SK-N-SH (cell line): ENCODE measurements around the gene CCHCR1. TPM values are rescaled to one million over a fixed set of nuclear protein-coding genes. Genes with fewer than 3 reads are reported as not detected.
A peak's percentile ranks its signal among the peaks of the same experiment; 100 is the strongest.

ENCODE experiments used
- CTCF ChIA-PET: fragments of 300-600, 350-600 bp; formaldehyde crosslinking; extraction: SDS; loops from one replicate; lab custom pipeline; 2021; lab: Yijun Ruan, JAX
- POLR2A ChIA-PET: fragments of 350-600 bp; sonication (Branson Sonifier 250); formaldehyde crosslinking; extraction: SDS; loops from one replicate; lab custom pipeline; 2020; ENCODE audit warnings: antibody characterized with exemption, inconsistent platforms; lab: Yijun Ruan, JAX
- DNase-seq: peaks from one replicate; pipeline ENCODE4 v3.0.0; 2012
- H2AFZ ChIP-seq: fragments of 200-600 bp; sonication (generic); 2 replicates; pipeline ENCODE4 v1.8.1; 2016; ENCODE audit warnings: antibody characterized with exemption, mild to moderate bottlenecking, low read depth
- H3F3A ChIP-seq: fragments of 200-600 bp; sonication (generic); replicated peaks from 2 replicates; pipeline ENCODE3; 2016; ENCODE audit warnings: antibody characterized with exemption, mild to moderate bottlenecking; ENCODE audit not compliant: insufficient read depth
- H3K27ac ChIP-seq, 2 experiments: fragments of 200-500 bp in 1 of 2; fragments of 200-600 bp in 1 of 2; sonication (Bioruptor generic) in 1 of 2; sonication (generic), shearing (Covaris generic) in 1 of 2; 2 replicates each; pipeline versions ENCODE4 v1.5.1 to v1.6.1; 2014 to 2016; ENCODE audit warnings: low read depth in 2 of 2, inconsistent platforms in 1 of 2, low read length in 1 of 2, mild to moderate bottlenecking in 1 of 2, mixed read lengths in 1 of 2
- H3K27me3 ChIP-seq: fragments of 200-600 bp; sonication (generic), shearing (Covaris generic); 2 replicates; pipeline ENCODE4 v1.6.1; 2016; ENCODE audit warnings: mixed run types; ENCODE audit not compliant: insufficient read depth
- H3K36me3 ChIP-seq, 2 experiments: fragments of 200-500 bp in 1 of 2; fragments of 200-600 bp in 1 of 2; sonication (Bioruptor generic) in 1 of 2; sonication (generic) in 1 of 2; replicated peaks in 1 of 2; 2 replicates each; pipeline versions ENCODE3 to v1.5.1; 2014 to 2016; ENCODE audit warnings: low read length in 1 of 2, mild to moderate bottlenecking in 1 of 2; ENCODE audit not compliant: insufficient read depth in 2 of 2, control insufficient read depth in 1 of 2
- H3K4me1 ChIP-seq, 2 experiments: fragments of 200-500 bp in 1 of 2; fragments of 200-600 bp in 1 of 2; sonication (Bioruptor generic) in 1 of 2; sonication (generic), shearing (Covaris generic) in 1 of 2; 2 replicates each; pipeline versions ENCODE4 v1.5.1 to v1.6.1; 2014 to 2016; ENCODE audit warnings: low read depth in 1 of 2, low read length in 1 of 2, mixed run types in 1 of 2; ENCODE audit not compliant: insufficient read depth in 2 of 2, control insufficient read depth in 1 of 2
- H3K4me2 ChIP-seq: fragments of 200-600 bp; sonication (generic), shearing (Covaris generic); 2 replicates; pipeline ENCODE4 v1.6.1; 2017; ENCODE audit warnings: mixed run types
- H3K4me3 ChIP-seq, 2 experiments: fragments of 200-500 bp in 1 of 2; fragments of 200-600 bp in 1 of 2; sonication (Bioruptor generic) in 1 of 2; sonication (generic), shearing (Covaris generic) in 1 of 2; 2 replicates each; pipeline versions ENCODE4 v1.5.1 to v1.8.1; 2014 to 2016; ENCODE audit warnings: low read depth in 2 of 2, inconsistent platforms in 1 of 2, low read length in 1 of 2, mild to moderate bottlenecking in 1 of 2, mixed read lengths in 1 of 2, moderate library complexity in 1 of 2
- H3K79me2 ChIP-seq: fragments of 200-600 bp; sonication (generic); 2 replicates; pipeline ENCODE4 v1.8.1; 2017; ENCODE audit warnings: mild to moderate bottlenecking; ENCODE audit not compliant: insufficient read depth
- H3K9ac ChIP-seq: fragments of 200-600 bp; sonication (generic); 2 replicates; pipeline ENCODE4 v1.6.1; 2017; ENCODE audit warnings: mixed run types
- H3K9me2 ChIP-seq: fragments of 200-600 bp; sonication (generic); 2 replicates; pipeline ENCODE4 v1.6.1; 2017; ENCODE audit warnings: mixed run types
- H3K9me3 ChIP-seq: fragments of 200-600 bp; sonication (generic); 2 replicates; pipeline ENCODE4 v1.6.1; 2017; ENCODE audit warnings: mixed run types, mild to moderate bottlenecking, moderate library complexity
- H4K20me1 ChIP-seq: fragments of 200-600 bp; sonication (generic); 2 replicates; pipeline ENCODE4 v1.6.1; 2017; ENCODE audit warnings: mild to moderate bottlenecking, mixed run types; ENCODE audit not compliant: insufficient read depth
- EZH2phosphoT487 ChIP-seq: fragments of 200-600 bp; sonication (generic); IDR thresholded peaks from 2 replicates; pipeline ENCODE4 v1.6.1; 2017; ENCODE audit warnings: low read depth, mixed run types, mild to moderate bottlenecking, antibody characterized with exemption, moderate library complexity, borderline replicate concordance
- PBX3 ChIP-seq: IDR thresholded peaks from 2 replicates; pipeline ENCODE4; 2012
- RFX5 ChIP-seq: IDR thresholded peaks from 2 replicates; pipeline ENCODE4 v1.6.1; 2012; ENCODE audit warnings: mild to moderate bottlenecking, improper control_type of control experiment, low read length
- SIN3A ChIP-seq: IDR thresholded peaks from 2 replicates; pipeline ENCODE4 v1.6.1; 2012; ENCODE audit warnings: low read depth, mild to moderate bottlenecking, low read length, moderate library complexity, borderline replicate concordance
- YY1 ChIP-seq: IDR thresholded peaks from 2 replicates; pipeline ENCODE4 v1.4.0; 2012; ENCODE audit warnings: low read depth, mild to moderate bottlenecking
- WGBS: methylation state at CpG from one replicate; pipeline ENCODE4 v1.1.6; 2017; ENCODE audit warnings: low lambda C conversion rate; 5-methylcytosine and 5-hydroxymethylcytosine counted together
- polyA plus RNA-seq, 3 experiments: library from polyadenylated mRNA; depleted of rRNA; stranded (reverse); fragments of >200 nt; gene quantifications; 2 replicates each; pipeline ENCODE4 v1.2.3, GENCODE V29; 2012
- TF ChIP-seq, protein P1 (sequence below): IDR thresholded peaks from 2 replicates; pipeline ENCODE4 v1.6.1; 2012; ENCODE audit warnings: mild to moderate bottlenecking, low read depth, low read length, moderate library complexity
- TF ChIP-seq, protein P2 (sequence below): fragments of 200-600 bp; sonication (generic); IDR thresholded peaks from 2 replicates; pipeline ENCODE4 v1.6.1; 2017; ENCODE audit warnings: antibody characterized with exemption, mild to moderate bottlenecking, moderate library complexity

Gene CCHCR1
- polyA plus RNA-seq, 1 of the 3 experiments (the other 2 are of a cell fraction): 18.7 TPM

- CTCF ChIA-PET: no interaction called here
- WGBS: 57% methylated on average over 4 of the region's 4 CpGs
Observed at GRCh38 chr6:31179042-31179386, 21.4 kb upstream of the CCHCR1 start.

More at GRCh38 chr6:31179042-31179386, 21.4 kb upstream of the CCHCR1 start:
- Histone ChIP-seq H3K4me1 (no peaks in the 10 kb centered on the region), H3F3A (no peaks in the 10 kb centered on the region), H3K27ac (no peak overlapping the region), H3K9me3 (no peaks in the 10 kb centered on the region), H4K20me1 (no peaks in the 10 kb centered on the region), H3K79me2 (no peaks in the 10 kb centered on the region), H3K9ac (no peak overlapping the region), H3K27me3 (no peaks in the 10 kb centered on the region), H3K4me2 (no peak overlapping the region), H3K4me3 (no peak overlapping the region), H2AFZ (peak overlapping the region; percentile 63; the same call in 1 of the 2 replicates), H3K9me2 (no peaks in the 10 kb centered on the region), H3K36me3 (no peaks in the 10 kb centered on the region)
- TF ChIP-seq YY1: no peak
- TF ChIP-seq, protein P1, sequence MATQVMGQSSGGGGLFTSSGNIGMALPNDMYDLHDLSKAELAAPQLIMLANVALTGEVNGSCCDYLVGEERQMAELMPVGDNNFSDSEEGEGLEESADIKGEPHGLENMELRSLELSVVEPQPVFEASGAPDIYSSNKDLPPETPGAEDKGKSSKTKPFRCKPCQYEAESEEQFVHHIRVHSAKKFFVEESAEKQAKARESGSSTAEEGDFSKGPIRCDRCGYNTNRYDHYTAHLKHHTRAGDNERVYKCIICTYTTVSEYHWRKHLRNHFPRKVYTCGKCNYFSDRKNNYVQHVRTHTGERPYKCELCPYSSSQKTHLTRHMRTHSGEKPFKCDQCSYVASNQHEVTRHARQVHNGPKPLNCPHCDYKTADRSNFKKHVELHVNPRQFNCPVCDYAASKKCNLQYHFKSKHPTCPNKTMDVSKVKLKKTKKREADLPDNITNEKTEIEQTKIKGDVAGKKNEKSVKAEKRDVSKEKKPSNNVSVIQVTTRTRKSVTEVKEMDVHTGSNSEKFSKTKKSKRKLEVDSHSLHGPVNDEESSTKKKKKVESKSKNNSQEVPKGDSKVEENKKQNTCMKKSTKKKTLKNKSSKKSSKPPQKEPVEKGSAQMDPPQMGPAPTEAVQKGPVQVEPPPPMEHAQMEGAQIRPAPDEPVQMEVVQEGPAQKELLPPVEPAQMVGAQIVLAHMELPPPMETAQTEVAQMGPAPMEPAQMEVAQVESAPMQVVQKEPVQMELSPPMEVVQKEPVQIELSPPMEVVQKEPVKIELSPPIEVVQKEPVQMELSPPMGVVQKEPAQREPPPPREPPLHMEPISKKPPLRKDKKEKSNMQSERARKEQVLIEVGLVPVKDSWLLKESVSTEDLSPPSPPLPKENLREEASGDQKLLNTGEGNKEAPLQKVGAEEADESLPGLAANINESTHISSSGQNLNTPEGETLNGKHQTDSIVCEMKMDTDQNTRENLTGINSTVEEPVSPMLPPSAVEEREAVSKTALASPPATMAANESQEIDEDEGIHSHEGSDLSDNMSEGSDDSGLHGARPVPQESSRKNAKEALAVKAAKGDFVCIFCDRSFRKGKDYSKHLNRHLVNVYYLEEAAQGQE: no peak
- TF ChIP-seq SIN3A: no peak
- TF ChIP-seq, protein P2, sequence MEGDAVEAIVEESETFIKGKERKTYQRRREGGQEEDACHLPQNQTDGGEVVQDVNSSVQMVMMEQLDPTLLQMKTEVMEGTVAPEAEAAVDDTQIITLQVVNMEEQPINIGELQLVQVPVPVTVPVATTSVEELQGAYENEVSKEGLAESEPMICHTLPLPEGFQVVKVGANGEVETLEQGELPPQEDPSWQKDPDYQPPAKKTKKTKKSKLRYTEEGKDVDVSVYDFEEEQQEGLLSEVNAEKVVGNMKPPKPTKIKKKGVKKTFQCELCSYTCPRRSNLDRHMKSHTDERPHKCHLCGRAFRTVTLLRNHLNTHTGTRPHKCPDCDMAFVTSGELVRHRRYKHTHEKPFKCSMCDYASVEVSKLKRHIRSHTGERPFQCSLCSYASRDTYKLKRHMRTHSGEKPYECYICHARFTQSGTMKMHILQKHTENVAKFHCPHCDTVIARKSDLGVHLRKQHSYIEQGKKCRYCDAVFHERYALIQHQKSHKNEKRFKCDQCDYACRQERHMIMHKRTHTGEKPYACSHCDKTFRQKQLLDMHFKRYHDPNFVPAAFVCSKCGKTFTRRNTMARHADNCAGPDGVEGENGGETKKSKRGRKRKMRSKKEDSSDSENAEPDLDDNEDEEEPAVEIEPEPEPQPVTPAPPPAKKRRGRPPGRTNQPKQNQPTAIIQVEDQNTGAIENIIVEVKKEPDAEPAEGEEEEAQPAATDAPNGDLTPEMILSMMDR: no peak
- TF ChIP-seq PBX3: no peak
- TF ChIP-seq EZH2phosphoT487: no peak
- no peak for TF ChIP-seq RFX5
- DNase-seq: no peak
- POLR2A ChIA-PET: no interaction called here
